Measurements from ENCODE around the gene NCAPD3. TPM values are rescaled to one million over a fixed set of nuclear protein-coding genes. Genes with fewer than 3 reads are reported as not detected.

The NCAPD3 gene
- total RNA-seq, 1 experiment from 2014 or later = 85.0 TPM

- no peaks in the 10 kb centered on the region for H3K36me3 ChIP-seq (ENCODE audit: low read depth, low read length)
- H3K4me3 ChIP-seq (ENCODE audit: low read length) = no peak overlapping the region
- no peaks in the 10 kb centered on the region for H3K4me1 ChIP-seq (ENCODE audit: insufficient read depth, low read length)
- H3K27me3 ChIP-seq (ENCODE audit: low read length) = peaks cover 38% of the 10 kb centered on the region
- DNase-seq (no peak), ATAC-seq (no peak)
- H3K9me2 ChIP-seq (replicated peaks; ENCODE audit: low read length) = no peaks in the 10 kb centered on the region
- H4K20me1 ChIP-seq (ENCODE audit: low read length) = no peaks in the 10 kb centered on the region
- no peak overlapping the region for H3K4me2 ChIP-seq (ENCODE audit: low read length)
- no peak overlapping the region for H3K9ac ChIP-seq (ENCODE audit: low read length)
- CTCF ChIA-PET = no interaction called here
- no peaks in the 10 kb centered on the region for H3F3A ChIP-seq (ENCODE audit: low read length, unreplicated experiment)
- H3K27ac ChIP-seq (ENCODE audit: low read length) = no peak overlapping the region
- peaks cover 14% of the 10 kb centered on the region; the same call in 1 of the 2 replicates for H3K9me3 ChIP-seq (ENCODE audit: low read length)
- TF ChIP-seq CTCF (conservative IDR thresholded peaks at IDR 0.05; ENCODE audit: low read depth, low read length) = no peak
- no peaks in the 10 kb centered on the region for H3K79me2 ChIP-seq (ENCODE audit: low read length)
- POLR2A ChIA-PET (ENCODE audit: unreplicated experiment) = no interaction called here
- no peak overlapping the region for H2AFZ ChIP-seq (ENCODE audit: low read length)
- no TSS peak for BruUV-seq (replicated peaks)
- intact Hi-C loops (cut with micrococcal nuclease) = no loop called here
Measured at GRCh38 chr11:134134167-134134566, 89.6 kb downstream of the NCAPD3 start.

- Histone ChIP-seq H3K9me2 (replicated peaks; ENCODE audit: low read length) (no peaks in the 10 kb centered on the region), H3K4me2 (ENCODE audit: low read length) (no peak overlapping the region), H3F3A (ENCODE audit: low read length, unreplicated experiment) (no peaks in the 10 kb centered on the region), H3K4me3 (ENCODE audit: low read length) (no peak overlapping the region), H3K9ac (ENCODE audit: low read length) (no peak overlapping the region), H3K9me3 (ENCODE audit: low read length) (peaks cover 14% of the 10 kb centered on the region; the same call in 1 of the 2 replicates), H3K36me3 (ENCODE audit: low read depth, low read length) (no peaks in the 10 kb centered on the region), H3K27me3 (ENCODE audit: low read length) (peaks cover 44% of the 10 kb centered on the region), H3K27ac (ENCODE audit: low read length) (no peak overlapping the region), H4K20me1 (ENCODE audit: low read length) (no peaks in the 10 kb centered on the region), H3K4me1 (ENCODE audit: insufficient read depth, low read length) (no peaks in the 10 kb centered on the region), H2AFZ (ENCODE audit: low read length) (no peak overlapping the region), H3K79me2 (ENCODE audit: low read length) (no peaks in the 10 kb centered on the region)
- ATAC-seq (no peak), DNase-seq (peak; percentile 25)
- intact Hi-C loops (cut with micrococcal nuclease) = no loop called here
- TF ChIP-seq EZH2 (IDR thresholded peaks at IDR 0.05; ENCODE audit: low read length, unreplicated experiment) (no peak), CTCF (conservative IDR thresholded peaks at IDR 0.05; ENCODE audit: low read depth, low read length) (no peak), EZH2phosphoT487 (IDR thresholded peaks at IDR 0.05; ENCODE audit: borderline replicate concordance, low read length) (no peak)
- CTCF ChIA-PET = no interaction called here
- no TSS peak for BruUV-seq (replicated peaks)
- POLR2A ChIA-PET (ENCODE audit: unreplicated experiment) = no interaction called here
Measured at GRCh38 chr11:134132808-134133207, 91.0 kb downstream of the NCAPD3 start.

GRCh38 chr11:134131628-134132244, 92.0 kb downstream of the NCAPD3 start:
- no peaks in the 10 kb centered on the region for H3K36me3 ChIP-seq (ENCODE audit: low read depth, low read length)
- no peaks in the 10 kb centered on the region for H4K20me1 ChIP-seq (ENCODE audit: low read length)
- ATAC-seq = no peak
- no peak overlapping the region for H3K4me2 ChIP-seq (ENCODE audit: low read length)
- H3K27me3 ChIP-seq (ENCODE audit: low read length) = peaks cover 50% of the 10 kb centered on the region
- no peak overlapping the region for H3K9ac ChIP-seq (ENCODE audit: low read length)
- POLR2A ChIA-PET (ENCODE audit: unreplicated experiment) = interaction anchor here (0.5 kb wide), 1 partner anchor 11 kb away, joined by 3 read pairs; no protein-coding TSS in a partner anchor
- intact Hi-C loops (cut with micrococcal nuclease) = no loop called here
- no peak for DNase-seq
- H3K9me3 ChIP-seq (ENCODE audit: low read length) = peaks cover 14% of the 10 kb centered on the region; the same call in 1 of the 2 replicates
- H3F3A ChIP-seq (ENCODE audit: low read length, unreplicated experiment) = no peaks in the 10 kb centered on the region
- CTCF ChIA-PET = no interaction called here
- H3K4me1 ChIP-seq (ENCODE audit: insufficient read depth, low read length) = no peaks in the 10 kb centered on the region
- H3K4me3 ChIP-seq (ENCODE audit: low read length) = no peak overlapping the region
- no peaks in the 10 kb centered on the region for H3K79me2 ChIP-seq (ENCODE audit: low read length)
- no TSS peak for BruUV-seq (replicated peaks)
- H3K27ac ChIP-seq (ENCODE audit: low read length) = no peak overlapping the region
- H2AFZ ChIP-seq (ENCODE audit: low read length) = no peak overlapping the region
- TF ChIP-seq EZH2 (IDR thresholded peaks at IDR 0.05; ENCODE audit: low read length, unreplicated experiment) = no peak
- no peak for TF ChIP-seq EZH2phosphoT487 (IDR thresholded peaks at IDR 0.05; ENCODE audit: borderline replicate concordance, low read length)
- TF ChIP-seq CTCF (conservative IDR thresholded peaks at IDR 0.05; ENCODE audit: low read depth, low read length) = no peak
- H3K9me2 ChIP-seq (replicated peaks; ENCODE audit: low read length) = no peaks in the 10 kb centered on the region

Data from PC-3 (cell line).